GM19397 (cell line): Measurements from ENCODE around the gene SIGLEC14.
"Not testable (repeated sequence)": the region's sequence is repeated elsewhere in the genome, so short reads cannot be mapped to it uniquely, and the experiment has no call there.

ENCODE experiments used
- ATAC-seq: cut with Tn5 transposase; IDR thresholded peaks from one replicate; pipeline ENCODE4 v1.9.1; 2021; ENCODE audit warnings: mild to moderate bottlenecking, moderate library complexity; ENCODE audit not compliant: unreplicated experiment

Gene SIGLEC14

DNA sequence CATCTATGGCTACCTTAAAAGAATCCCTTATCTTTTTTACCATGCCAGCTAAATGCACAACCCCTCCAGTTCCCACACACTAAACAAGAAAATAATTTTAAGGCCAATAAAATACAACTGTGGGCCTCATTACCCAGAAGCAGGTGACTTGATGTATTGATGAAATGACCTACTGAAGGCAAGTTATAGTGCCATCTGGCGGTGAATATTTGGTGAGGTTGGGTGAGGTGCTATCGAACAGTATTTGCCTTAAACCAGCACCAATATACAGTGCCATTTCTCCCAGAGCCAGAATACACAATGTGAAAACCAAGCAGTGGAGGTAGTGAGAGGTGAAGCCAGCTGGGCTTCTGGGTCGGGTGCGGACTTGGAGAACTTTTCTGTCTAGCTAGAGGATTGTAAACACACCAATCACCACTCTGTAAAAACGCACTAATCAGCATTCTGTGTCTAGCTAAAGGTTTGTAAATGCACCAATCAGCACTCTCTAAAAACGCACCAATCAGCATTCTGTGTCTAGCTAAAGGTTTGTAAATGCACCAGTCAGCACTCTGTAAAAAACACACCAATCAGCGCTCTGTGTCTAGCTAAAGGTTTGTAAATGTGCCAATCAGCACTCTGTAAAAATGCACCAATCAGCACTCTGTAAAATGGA, 29.4 kb upstream of the SIGLEC14 start:
- not testable (repeated sequence) for ATAC-seq

DNA sequence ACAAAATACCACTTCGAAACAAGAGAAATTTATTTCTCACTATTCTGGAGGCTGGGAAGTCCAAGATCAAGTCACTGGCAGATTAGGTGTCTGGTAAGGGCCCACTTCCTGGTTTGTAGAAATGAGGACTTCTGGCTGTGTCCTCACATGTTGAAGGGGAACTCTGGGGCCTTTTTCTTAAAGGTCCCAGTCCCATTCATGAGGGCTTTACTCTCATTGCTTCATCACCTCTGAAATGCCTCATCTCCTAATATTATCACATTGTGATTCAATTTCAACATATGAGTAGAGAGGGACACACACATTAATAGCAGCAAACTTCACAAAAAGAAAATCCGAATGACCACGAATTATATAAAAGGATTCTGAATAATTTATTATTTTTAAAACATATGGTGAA, 21.6 kb upstream of the SIGLEC14 start:
- ATAC-seq = no peak

DNA sequence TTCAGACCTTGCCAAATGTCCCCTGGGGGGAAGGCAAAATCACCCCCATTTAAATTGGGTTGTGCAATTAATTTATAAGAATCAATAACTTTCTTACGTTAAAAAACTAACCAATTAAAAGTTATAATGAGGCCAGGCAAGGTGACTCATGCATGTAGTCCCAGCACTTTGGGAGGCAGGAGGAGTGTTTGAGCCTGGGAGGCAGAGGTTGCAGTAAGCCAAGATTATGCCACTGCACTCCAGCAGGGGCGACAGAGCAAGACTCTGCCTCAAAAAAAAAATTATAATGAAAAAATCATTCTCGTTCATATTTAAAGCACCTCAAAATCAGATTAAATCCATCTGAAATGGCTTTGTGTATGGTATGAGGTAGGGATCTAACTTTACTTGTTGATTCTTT, 18.4 kb upstream of the SIGLEC14 start:
- no peak for ATAC-seq

DNA sequence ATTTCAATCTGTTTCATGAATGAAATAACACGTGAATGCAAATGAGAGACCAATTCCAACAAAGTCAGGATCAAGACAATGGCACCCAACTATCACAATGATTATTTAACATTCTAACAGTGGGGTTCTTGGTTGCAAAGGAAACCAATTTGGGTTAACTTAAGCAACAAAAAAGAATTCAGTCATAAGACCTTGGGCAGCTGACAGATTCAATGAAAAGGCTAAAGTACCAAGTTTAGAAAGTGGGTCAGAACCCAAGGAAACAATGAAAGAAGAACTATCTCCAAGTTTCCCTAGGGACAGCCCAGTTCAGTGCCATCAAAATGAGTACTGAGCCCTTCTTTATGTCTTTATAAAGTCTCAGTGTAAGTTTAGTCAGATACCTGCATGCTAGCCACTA, 17.5 kb upstream of the SIGLEC14 start:
- ATAC-seq = no peak

DNA sequence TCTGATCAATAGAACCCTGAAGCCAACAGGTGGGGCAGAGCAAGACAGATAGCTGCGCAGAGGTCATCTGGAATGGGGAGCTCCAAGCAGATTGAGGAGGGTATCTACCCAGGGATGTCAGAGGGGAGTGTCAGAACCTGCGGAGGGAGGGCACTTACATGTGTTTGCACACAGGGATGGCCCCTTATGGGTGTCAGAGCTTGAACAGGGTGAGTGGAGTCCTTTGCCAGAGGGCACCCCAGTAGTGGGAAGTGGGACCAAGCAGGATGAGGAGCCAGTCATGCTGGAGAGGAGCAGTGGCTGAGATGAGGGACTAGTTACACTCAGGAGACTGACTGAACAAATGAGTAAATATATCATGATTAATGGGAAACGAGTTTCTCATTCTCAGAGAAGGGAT, 17.0 kb upstream of the SIGLEC14 start:
- ATAC-seq = no peak

DNA sequence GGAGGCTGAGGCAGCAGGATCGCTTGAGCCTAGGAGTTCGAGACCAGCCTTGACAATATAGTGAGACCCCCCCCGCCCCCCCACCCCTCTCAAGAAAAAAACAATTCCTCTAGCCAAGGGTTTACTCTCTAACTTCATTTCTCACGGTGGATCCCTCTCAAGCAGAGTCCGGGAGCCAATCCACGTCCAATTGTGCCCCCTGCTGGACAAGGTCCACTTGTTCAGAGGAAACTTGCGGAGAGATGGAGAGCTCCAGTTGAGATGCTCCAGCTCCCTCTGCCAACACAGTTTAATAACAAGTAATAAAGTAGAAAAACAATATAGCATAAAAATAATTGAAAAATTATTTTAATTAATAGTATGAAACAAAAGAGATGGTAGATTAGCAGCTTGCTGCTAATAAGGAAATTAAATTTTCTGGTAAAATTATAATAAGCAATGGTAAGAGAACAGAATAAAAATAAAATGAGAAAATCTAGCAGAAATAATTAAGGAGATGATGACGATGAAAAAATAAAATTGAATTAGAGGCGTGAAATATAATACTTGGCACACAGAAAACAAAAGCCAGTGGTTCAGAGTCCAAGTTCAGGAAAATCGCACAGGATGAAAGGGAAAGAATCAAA, 14.5 kb upstream of the SIGLEC14 start:
- no peak for ATAC-seq

DNA sequence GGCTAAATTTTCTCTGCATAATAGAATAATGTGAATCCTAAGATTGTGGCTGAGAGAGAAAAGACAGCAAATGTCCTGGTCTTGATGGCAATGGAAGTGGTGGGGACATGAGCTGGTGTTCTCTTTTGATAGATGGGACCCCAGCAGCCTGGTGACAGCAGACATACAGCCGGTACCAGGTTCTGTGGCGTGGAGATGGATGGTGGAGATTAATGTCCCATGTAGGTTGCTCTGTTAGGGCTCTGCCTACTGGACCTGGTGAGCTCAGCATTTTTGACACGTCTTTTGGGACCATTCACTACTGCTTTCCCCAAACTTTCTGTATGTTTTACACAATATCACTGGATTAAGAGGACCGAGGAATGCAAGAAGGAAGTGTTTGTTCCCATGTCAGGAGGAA, 8.2 kb upstream of the SIGLEC14 start:
- ATAC-seq = no peak

DNA sequence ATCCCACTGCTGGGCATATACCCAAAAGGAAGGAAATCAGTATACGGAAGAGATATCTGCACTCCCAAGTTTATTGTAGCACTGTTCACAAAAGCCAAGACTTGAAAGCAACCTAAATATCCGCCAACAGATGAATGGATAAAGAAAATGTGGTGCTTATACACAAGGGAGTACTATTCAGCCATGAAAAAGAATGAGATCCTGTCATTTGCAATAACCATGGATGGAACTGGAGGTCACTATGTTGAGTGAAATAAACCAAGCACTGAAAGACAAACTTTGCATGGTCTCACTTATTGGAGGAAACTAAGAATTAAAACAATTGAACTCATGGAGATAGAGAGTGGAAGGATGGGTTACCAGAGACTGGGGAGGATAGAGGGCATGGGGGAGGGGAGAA, 6.5 kb upstream of the SIGLEC14 start:
- no peak for ATAC-seq

DNA sequence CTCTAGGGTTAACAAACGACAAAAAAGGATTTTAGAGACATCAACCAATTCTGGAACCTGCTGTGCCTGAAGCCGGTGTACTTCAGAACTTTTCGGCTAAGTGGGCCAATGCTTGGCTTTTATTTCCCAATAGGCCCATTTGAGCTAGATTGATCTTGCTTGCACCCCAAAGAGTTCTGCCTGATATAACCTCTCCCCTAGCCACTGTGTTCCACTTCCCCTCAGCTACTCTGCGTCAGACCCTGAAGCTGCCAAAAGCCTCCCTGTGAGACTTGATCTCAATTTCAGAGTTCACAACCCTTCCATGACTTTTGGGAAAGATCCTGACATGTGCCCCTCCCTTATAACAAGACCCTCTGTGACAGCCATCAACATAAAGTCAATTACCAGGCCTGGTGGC, 5.6 kb upstream of the SIGLEC14 start:
- ATAC-seq = no peak

DNA sequence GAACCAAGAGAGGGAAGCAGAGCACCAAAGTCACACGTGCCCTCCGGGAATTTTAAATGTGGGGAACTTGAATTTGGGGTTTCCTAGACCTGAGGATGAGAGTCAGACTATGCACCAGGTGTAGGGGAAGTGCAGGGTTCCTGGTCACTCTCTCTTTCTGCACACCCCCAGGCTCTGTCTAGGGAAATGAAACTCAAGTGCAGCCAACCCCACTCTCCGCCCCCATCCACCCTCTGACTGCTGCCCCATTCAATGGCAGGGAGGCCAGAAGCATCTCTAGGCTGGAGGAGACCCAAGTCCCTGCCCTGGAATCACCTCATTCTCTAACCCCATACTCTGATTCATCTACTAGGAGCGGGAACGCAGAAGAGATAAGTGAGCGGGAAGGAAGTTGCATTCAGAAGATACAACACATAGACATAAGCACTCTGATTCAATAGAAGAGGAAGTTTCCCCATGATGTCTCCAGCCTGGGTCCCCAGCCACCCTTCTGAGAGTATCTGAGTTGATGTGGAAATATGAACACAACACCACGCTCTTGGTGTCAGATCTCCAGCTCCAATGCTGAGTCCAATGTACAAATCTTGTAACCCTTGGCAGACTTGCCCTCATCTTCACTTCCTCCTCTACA, 4.7 kb upstream of the SIGLEC14 start:
- no peak for ATAC-seq

DNA sequence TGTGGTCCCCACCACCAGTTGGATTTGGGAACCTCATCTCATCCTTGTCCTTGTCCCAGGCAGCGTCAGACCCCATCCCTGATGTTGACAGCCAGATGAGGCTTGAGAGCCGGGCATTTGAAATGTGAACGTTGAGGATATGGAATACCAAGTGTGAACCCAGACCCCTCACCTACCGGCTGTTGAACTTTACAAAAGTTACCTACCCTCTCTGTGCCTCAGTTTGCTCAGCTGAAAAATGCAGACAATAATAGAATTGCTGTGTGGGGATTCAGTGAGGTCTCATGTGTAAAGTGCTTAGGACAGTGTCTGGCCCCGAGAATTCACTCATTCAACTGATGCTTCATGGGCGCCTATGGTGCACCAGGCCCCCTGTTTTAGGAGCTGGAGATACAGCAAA, 693 bp upstream of the SIGLEC14 start:
- no peak for ATAC-seq

DNA sequence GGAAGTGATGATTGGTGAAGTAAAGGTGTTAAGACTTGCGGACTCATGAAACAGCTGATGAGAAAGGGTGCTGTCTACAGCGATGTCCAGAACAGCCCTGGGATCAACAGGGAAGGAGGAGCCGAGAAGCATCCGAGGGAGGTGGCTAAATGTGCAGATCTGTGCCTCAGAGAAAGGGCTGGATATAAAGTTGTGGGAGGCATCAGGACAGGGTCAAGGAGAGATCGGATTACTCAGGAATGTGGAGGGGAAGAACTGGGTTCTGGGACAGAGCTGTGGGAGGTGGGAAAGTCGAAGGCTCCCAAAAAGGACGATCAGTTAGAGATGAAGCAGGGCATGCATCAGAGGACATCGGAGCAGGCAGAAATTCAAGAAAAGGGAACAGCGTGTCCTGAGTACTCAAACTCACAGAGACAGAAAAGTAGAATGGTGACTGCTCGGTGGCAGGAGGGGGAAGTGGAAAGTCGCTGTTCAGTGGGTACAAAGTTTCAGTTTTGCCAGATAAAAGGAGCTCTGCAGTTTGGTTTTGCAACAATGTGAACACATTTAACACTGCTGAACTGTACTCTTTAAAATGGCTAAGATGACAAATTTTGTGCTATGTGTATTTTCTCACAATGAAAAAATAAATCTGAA, 1.9 kb downstream of the SIGLEC14 start:
- ATAC-seq = no peak

DNA sequence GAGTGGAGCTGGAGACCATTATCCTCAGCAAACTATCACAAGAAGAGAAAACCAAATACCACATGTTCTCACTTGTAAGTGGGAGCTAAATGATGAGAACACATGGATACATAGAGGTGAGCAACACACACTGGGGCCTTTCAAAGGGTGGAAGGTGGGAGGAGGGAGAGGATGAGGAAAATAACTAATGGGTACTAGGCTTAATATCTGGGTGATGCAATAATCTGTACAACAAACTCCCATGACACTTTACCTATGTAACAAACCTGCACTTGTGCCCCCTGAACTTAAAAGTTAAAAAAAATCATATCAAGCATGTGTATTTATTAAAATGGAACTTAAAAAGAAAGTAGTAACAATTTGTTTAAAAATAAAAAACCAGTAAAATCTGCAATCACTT, 5.0 kb downstream of the SIGLEC14 start:
- no peak for ATAC-seq

DNA sequence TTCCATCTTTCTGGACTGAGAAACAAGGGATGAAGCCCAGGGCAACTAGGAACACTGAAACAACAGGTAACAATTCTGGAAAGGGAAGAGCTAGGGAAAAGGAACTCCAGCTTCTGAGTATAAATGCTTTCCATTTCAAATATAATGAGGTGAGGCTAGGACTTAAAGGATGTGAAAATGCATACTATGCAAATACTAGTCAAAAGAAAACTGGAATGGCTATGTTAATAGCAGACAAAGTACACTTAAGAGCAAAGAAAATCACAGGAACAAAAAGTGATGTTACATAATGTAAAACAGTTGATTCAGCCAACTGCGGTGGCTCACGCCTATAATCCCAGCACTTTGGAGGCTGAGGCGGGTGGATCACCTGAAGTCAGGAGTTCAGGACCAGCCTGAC, 6.2 kb downstream of the SIGLEC14 start:
- no peak for ATAC-seq

DNA sequence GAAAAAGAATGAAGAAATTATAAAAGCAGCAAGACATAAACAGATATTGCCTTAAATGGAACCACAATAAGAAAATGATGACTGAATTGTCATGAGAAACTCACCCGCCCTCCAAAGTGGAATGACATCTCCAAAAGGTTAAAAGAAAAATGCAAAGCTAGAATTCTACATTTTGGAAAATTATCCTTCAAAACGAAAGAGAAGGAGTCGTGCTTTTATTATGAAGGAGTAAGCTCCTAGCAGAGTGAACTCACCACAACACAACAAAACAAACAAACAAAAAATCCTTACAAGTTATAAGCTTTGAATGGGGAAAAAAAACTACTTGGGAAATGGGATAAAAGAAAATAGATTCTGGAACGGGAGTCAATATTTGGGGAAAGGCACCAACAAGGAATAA, 6.7 kb downstream of the SIGLEC14 start:
- no peak for ATAC-seq

DNA sequence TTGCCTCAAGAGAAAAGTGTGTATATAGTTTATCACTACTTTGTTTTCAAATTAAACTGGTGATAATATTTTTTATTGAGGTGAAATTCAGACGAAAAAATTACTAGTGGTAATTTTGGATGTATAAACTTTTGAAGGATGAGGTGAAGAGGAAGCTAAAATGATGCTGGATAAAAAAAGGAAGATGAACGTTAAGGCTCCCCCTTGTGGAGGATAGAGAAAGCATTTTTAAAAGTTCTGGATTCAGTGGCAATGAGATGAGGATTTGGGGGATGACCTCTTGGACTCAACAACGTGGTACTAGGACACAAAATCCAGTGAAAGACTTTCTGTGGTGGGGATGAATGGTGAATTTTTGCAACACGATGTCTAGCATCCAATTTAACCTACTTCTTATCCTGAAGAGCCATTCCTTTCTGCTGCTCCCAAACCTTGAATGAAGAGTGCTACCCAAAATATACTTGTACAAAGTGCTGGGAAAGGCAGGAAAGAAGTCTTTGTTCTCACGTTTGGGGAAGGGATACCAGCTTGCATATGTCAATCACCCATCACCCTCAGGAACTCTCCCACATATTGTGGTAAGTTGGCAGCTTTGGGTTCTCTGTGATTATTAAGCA, 9.2 kb downstream of the SIGLEC14 start:
- no peak for ATAC-seq

DNA sequence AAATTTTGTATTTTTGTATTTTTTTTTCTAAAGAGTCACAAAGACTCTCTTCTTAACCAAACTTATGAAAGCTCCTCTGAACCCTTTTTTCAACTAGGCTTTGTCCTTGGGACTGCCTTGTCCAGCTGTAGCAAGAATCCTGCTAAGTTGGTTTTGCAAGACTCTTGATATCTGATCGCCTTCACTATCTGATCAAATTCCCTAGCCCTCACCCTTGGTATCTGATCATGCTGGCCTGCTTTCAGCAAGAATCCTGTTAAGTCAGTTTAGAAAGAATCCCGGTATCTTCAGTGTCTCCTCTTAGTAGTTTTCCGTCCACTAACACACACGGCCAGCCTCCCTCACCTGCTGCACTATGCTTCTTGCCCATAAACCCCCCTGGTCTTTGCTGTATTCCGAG, 14.5 kb downstream of the SIGLEC14 start:
- no peak for ATAC-seq

DNA sequence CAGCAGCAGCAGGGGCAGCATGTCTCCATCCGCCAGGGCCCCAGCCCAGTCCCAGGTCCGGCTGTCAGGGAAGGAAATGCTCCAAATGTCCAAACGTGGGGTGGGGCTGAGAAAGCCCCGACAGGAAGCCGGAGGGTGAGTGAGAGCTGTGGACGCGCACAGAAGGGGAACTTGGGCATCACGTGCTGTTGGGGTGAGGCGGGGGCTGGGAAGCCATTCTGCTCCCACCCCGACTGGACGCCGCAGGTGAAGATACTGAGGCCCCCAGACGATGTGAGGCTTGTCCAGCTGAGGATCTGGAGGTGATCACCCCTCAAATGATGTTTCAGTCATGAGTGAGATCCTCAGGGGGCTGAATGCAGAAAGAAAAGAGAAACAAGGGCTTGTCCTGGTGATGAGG, 16.3 kb downstream of the SIGLEC14 start, which contains the start of gene SIGLEC5:
TSS of gene SIGLEC5 (minus strand) at position 87 of the 400 bp plus-strand sequence. CDS start at position 21, 66 bp downstream.
- ATAC-seq = not testable (repeated sequence)

DNA sequence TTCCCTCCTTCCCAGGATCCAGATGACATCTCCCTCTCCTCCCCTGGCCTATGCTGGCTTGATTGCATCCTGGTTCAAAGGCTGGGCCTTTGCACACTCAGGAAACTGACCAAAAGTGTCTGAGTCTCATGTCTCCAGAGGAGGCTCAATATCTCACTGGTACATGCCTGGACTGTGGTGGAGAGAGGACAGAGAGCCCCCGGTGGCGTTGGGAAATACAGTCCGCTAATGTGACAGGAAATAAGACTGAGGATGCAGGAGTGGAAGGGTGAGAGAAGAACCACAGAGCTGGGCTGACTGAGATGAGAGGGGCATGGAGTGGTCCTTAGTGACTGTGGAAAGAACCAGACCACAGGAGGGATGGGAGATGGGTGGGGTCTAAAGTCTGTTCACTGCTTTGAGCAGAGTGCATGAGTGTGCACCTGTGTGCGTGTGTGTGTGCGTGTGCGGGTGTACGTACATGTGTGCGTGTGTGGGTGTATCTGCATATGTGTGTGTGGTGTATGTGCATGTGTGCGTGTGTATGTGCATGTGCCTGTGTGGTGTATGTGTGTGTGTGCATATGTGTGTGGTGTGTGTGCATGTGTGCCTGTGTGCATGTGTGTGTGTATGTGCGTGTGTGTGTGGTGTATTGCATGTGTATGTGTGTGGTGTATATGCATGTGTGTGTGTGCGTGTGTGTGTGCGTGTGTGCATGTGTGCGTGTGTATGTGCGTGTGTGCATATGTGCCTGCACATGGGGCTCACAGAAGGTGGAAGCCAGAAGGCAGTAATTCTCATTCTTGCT, 18.3 kb downstream of the SIGLEC14 start:
- ATAC-seq = no peak

DNA sequence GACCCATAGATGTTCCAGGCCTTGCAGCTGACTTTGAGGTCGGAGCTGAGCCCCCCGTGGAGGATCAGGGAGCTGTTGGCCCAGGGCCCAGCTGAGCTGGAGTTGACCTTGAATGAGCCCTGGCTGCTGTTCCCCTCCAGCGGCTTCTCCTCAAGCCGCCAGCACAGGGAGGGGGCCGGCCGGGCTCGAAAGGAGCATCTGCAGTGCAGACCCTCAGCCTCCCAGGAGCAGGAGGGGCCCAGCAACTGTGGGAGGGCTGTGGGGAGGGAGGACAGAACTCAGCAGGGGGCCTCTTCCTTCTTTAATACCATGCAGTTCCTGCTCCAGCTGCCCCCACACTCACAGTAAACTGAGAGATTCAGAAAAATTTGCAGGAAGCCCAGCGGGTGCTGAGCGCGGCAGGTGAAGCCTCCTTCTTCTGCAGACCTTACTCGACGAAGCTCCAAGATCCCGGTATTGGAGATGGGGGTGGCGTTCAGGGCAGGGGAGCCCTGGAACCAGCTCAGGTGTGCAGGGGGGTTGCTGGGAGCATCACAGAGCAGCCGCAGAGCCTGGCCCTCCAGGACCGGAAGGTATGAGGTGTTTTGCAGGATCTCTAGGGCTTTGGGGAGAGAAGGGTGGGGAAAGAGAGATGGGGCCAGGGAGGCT, 19.0 kb downstream of the SIGLEC14 start:
- no peak for ATAC-seq
